Neuronal stem cell (in vitro differentiated cells): ENCODE measurements around the gene CYTH1.

Experiments used
- DNase-seq: peaks from one replicate; pipeline ENCODE4 v3.0.0-alpha.2; 2013; ENCODE audit warnings: low spot score
- H2AFZ ChIP-seq: one replicate; pipeline ENCODE4 v1.6.1; 2013; ENCODE audit warnings: mild to moderate bottlenecking, low read length, inconsistent platforms
- H2AK5ac ChIP-seq: 2 replicates; pipeline ENCODE4 v1.6.1; 2013; ENCODE audit warnings: low read depth, mild to moderate bottlenecking, inconsistent platforms, low read length, moderate library complexity, mixed read lengths
- H2BK120ac ChIP-seq: 2 replicates; pipeline ENCODE4 v1.6.1; 2013; ENCODE audit warnings: low read depth, mild to moderate bottlenecking, inconsistent platforms, low read length, moderate library complexity, mixed read lengths
- H2BK12ac ChIP-seq: one replicate; pipeline ENCODE4 v1.6.1; 2013; ENCODE audit warnings: low read length, inconsistent platforms
- H2BK15ac ChIP-seq: 2 replicates; pipeline ENCODE4 v1.6.1; 2013; ENCODE audit warnings: mild to moderate bottlenecking, low read length, inconsistent platforms, mixed read lengths
- H2BK5ac ChIP-seq: one replicate; pipeline ENCODE4 v1.6.1; 2013; ENCODE audit warnings: inconsistent platforms, mild to moderate bottlenecking, low read length, moderate library complexity
- H3K14ac ChIP-seq: one replicate; pipeline ENCODE4 v1.6.1; 2013; ENCODE audit warnings: low read length, inconsistent platforms
- H3K18ac ChIP-seq: 2 replicates; pipeline ENCODE4 v1.6.1; 2013; ENCODE audit warnings: low read length, inconsistent platforms
- H3K23ac ChIP-seq: 2 replicates; pipeline ENCODE4 v1.6.1; 2013; ENCODE audit warnings: low read depth, mild to moderate bottlenecking, mixed read lengths, low read length, inconsistent platforms; ENCODE audit not compliant: poor library complexity
- H3K27ac ChIP-seq: replicated peaks from 3 replicates; pipeline ENCODE4 v1.5.1; 2013; ENCODE audit warnings: low read length, inconsistent platforms
- H3K27me3 ChIP-seq, 3 experiments: 2 replicates each; pipeline ENCODE4 v1.6.1; 2013; ENCODE audit warnings: low read length in 3 of 3, mild to moderate bottlenecking in 2 of 3, inconsistent platforms in 1 of 3, low read depth in 1 of 3, mixed read lengths in 1 of 3, moderate library complexity in 1 of 3; ENCODE audit not compliant: control insufficient read depth in 3 of 3, insufficient read depth in 3 of 3
- H3K36me3 ChIP-seq, 2 donors: replicated peaks in 1 of 2; 2 replicates each; pipeline ENCODE4 v1.6.1; 2013; ENCODE audit warnings: low read length in 2 of 2; ENCODE audit not compliant: control insufficient read depth in 2 of 2, insufficient read depth in 2 of 2
- H3K4ac ChIP-seq: 2 replicates; pipeline ENCODE4 v1.6.1; 2013; ENCODE audit warnings: inconsistent platforms, mild to moderate bottlenecking, low read length, moderate library complexity
- H3K4me1 ChIP-seq, 2 donors: 1 replicate in 1 of 2; 2 replicates in 1 of 2; pipeline ENCODE4 v1.6.1; 2013; ENCODE audit warnings: low read length in 2 of 2, low read depth in 1 of 2; ENCODE audit not compliant: control insufficient read depth in 2 of 2, insufficient read depth in 1 of 2
- H3K4me2 ChIP-seq: one replicate; pipeline ENCODE4 v1.6.1; 2013; ENCODE audit warnings: mild to moderate bottlenecking, low read length, inconsistent platforms; ENCODE audit not compliant: insufficient read depth, poor library complexity, severe bottlenecking
- H3K4me3 ChIP-seq, 2 donors: 2 replicates each; pipeline ENCODE4 v1.5.1; 2013; ENCODE audit warnings: low read length in 2 of 2, mild to moderate bottlenecking in 2 of 2, inconsistent platforms in 1 of 2, moderate library complexity in 1 of 2
- H3K79me1 ChIP-seq: one replicate; pipeline ENCODE4 v1.6.1; 2013; ENCODE audit warnings: low read depth, mild to moderate bottlenecking, inconsistent platforms, low read length, moderate library complexity
- H3K9ac ChIP-seq: one replicate; pipeline ENCODE4 v1.6.1; 2013; ENCODE audit warnings: mild to moderate bottlenecking, low read depth, low read length, inconsistent platforms; ENCODE audit not compliant: poor library complexity
- H3K9me3 ChIP-seq, 2 donors: replicated peaks in 1 of 2; 2 replicates each; pipeline versions ENCODE3 to v1.6.1; 2013; ENCODE audit warnings: low read length in 2 of 2, mild to moderate bottlenecking in 2 of 2, inconsistent platforms in 1 of 2, low read depth in 1 of 2, mixed read lengths in 1 of 2, moderate library complexity in 1 of 2; ENCODE audit not compliant: control insufficient read depth in 2 of 2, insufficient read depth in 1 of 2
- H4K8ac ChIP-seq: one replicate; pipeline ENCODE4 v1.6.1; 2013; ENCODE audit warnings: low read depth, mild to moderate bottlenecking, inconsistent platforms, low read length, moderate library complexity
- H4K91ac ChIP-seq: one replicate; pipeline ENCODE4 v1.6.1; 2013; ENCODE audit warnings: low read length, low read depth, mild to moderate bottlenecking, inconsistent platforms; ENCODE audit not compliant: poor library complexity
- WGBS, 2 donors: extraction: QIAGEN DNeasy Blood & Tissue Kit; methylation state at CpG; one replicate each; pipeline ENCODE4 v1.1.7; 2013; ENCODE audit warnings: missing lambda C conversion rate in 2 of 2, mixed read lengths in 1 of 2; ENCODE audit not compliant: insufficient read length in 2 of 2, insufficient replicate concordance in 1 of 2; ENCODE audit errors: extremely low coverage in 2 of 2; 5-methylcytosine and 5-hydroxymethylcytosine counted together

CYTH1 gene

DNA sequence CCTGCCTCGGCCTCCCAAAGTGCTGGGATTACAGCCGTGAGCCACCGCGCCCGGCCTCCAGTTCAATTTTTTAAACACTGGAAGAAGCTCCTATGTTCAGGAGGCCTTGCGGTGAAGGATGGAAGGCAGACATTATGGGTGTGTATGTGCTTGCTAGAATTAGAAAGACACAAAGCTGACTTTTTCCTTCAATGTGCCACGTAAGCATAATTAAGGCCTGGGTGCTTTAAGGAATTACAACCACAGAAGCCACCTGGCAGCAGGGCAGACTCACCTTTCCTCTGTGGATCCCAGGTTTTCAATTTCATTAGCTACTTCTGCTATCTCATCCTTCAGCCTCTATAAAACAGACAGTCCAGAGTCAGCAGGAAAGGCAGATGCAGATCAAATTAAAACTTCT, 74.2 kb downstream of the CYTH1 start:
- Histone ChIP-seq H3K79me1 (no peaks in the 10 kb centered on the region), H2BK5ac (no peak overlapping the region), H3K9me3 (no peaks in the 10 kb centered on the region), H3K14ac (no peak overlapping the region), H3K4ac (no peak overlapping the region), H2AK5ac (no peak overlapping the region), H2BK120ac (no peak overlapping the region), H2BK15ac (no peak overlapping the region), H3K27me3 (no peaks in the 10 kb centered on the region), H2BK12ac (no peak overlapping the region), H3K4me1 (no peaks in the 10 kb centered on the region), H3K23ac (no peak overlapping the region), H3K4me3 (no peak overlapping the region), H4K8ac (no peak overlapping the region), H2AFZ (no peak overlapping the region), H4K91ac (no peak overlapping the region), H3K18ac (no peak overlapping the region), H3K4me2 (no peak overlapping the region), H3K9ac (no peak overlapping the region), H3K27ac (no peak overlapping the region), H3K36me3 (peaks cover 3 to 18% of the 10 kb centered on the region in 2 donors)
- WGBS, 2 donors: no CpG with 5 or more reads among the region's 7 CpGs
- DNase-seq: no peak

DNA sequence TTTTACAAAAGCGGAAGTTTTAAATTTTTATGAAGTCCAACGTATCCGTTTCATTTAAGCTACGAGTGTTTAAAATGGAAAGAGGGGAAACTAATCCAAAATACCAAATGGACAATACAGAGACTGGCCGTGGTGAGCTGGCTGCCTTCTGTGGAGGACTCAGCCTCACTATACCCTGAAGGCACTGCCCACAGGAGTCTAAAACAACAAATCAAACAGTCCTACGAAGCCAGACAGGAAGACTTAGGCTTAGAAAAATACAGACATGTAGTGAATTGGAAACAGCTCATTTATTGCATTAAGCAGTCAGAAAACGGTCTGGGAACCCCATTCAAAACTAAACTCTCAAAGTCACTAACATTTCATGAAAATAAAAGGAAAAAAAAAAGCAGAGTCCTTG, 75.1 kb downstream of the CYTH1 start:
- Histone ChIP-seq H3K14ac (no peak overlapping the region), H4K91ac (no peak overlapping the region), H3K27ac (no peak overlapping the region), H4K8ac (no peak overlapping the region), H3K4ac (no peak overlapping the region), H2BK120ac (no peak overlapping the region), H3K9me3 (no peaks in the 10 kb centered on the region), H2AK5ac (no peak overlapping the region), H2BK15ac (no peak overlapping the region), H2AFZ (no peak overlapping the region), H2BK12ac (no peak overlapping the region), H3K4me1 (no peaks in the 10 kb centered on the region), H3K4me2 (no peak overlapping the region), H2BK5ac (no peak overlapping the region), H3K36me3 (peaks cover 5 to 24% of the 10 kb centered on the region in 2 donors), H3K18ac (no peak overlapping the region), H3K9ac (no peak overlapping the region), H3K4me3 (no peak overlapping the region), H3K27me3 (no peaks in the 10 kb centered on the region), H3K23ac (no peak overlapping the region), H3K79me1 (no peaks in the 10 kb centered on the region)
- no peak for DNase-seq
- WGBS, 2 donors: no CpG with 5 or more reads among the region's 7 CpGs

DNA sequence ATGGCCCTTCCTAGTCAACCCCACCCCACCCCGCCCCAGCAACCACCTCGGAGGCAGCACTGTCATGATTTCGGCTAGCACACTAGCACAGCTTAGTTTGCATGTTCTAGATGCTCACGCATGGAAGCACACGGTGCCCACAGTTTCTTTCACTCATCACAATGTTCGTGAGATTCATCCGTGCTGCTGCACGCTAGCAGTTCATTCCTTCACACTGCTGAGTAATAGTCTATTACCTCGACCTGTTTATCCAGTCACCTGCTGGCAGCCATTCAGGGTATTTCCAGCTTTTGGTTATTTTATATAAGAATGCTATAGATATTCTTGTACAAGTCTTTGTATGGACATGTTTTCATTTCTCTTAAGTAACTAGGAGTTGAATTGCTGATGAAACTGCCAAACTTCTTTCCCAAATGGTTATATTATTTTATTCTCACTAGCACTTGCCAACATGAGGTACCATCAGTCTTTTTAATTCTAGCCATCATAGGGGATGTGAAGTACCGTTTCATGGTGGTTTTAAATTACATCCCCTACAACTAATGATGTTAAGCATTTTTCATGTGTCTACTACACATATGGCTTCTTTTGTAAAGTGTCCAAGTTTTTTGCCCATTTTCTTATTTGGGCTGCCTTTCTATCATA, 75.7 kb downstream of the CYTH1 start:
- Histone ChIP-seq H3K79me1 (no peaks in the 10 kb centered on the region), H3K4me3 (no peak overlapping the region), H2BK120ac (no peak overlapping the region), H3K18ac (no peak overlapping the region), H3K4me2 (no peak overlapping the region), H3K27me3 (no peaks in the 10 kb centered on the region), H3K9ac (no peak overlapping the region), H4K8ac (no peak overlapping the region), H2BK15ac (no peak overlapping the region), H4K91ac (no peak overlapping the region), H2AK5ac (no peak overlapping the region), H3K4ac (no peak overlapping the region), H3K36me3 (peaks cover 9 to 31% of the 10 kb centered on the region in 2 donors), H2AFZ (no peak overlapping the region), H3K14ac (no peak overlapping the region), H3K27ac (no peak overlapping the region), H3K9me3 (no peaks in the 10 kb centered on the region), H3K23ac (no peak overlapping the region), H3K4me1 (no peaks in the 10 kb centered on the region), H2BK12ac (no peak overlapping the region), H2BK5ac (no peak overlapping the region)
- no CpG with 5 or more reads among the region's 10 CpGs for WGBS, 2 donors
- DNase-seq: no peak

DNA sequence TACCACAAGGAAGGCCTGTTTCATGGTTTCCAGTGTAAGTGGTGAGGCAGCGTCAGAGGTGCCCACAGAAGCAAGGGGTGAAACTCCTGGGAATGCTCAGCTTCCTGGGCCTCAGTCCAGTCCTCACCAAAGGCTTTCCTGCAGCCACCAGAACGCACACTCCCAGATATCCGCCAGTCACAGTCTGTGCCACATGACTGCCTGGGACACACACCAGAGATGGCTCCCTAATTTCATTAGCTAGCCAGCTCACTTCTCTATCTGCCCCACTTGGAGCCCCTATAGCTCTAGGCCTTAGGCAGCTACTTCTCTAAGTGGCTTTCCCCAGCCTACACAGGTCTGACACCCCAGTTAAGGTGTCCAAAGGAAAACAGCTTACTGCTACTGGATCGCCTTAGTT, 77.0 kb downstream of the CYTH1 start:
- no peak overlapping the region for H2BK15ac ChIP-seq
- H2BK120ac ChIP-seq: no peak overlapping the region
- no peak overlapping the region for H3K4ac ChIP-seq
- no peaks in the 10 kb centered on the region for H3K27me3 ChIP-seq
- H3K79me1 ChIP-seq: no peaks in the 10 kb centered on the region
- no peak overlapping the region for H3K4me2 ChIP-seq
- DNase-seq: no peak
- H3K4me1 ChIP-seq: no peaks in the 10 kb centered on the region
- H3K27ac ChIP-seq: no peak overlapping the region
- no peak overlapping the region for H3K9ac ChIP-seq
- H4K91ac ChIP-seq: no peak overlapping the region
- no peak overlapping the region for H2BK12ac ChIP-seq
- WGBS, 2 donors: no CpG with 5 or more reads among the region's 4 CpGs
- H3K18ac ChIP-seq: no peak overlapping the region
- no peak overlapping the region for H2AK5ac ChIP-seq
- H2BK5ac ChIP-seq: no peak overlapping the region
- no peak overlapping the region for H4K8ac ChIP-seq
- H3K4me3 ChIP-seq: no peak overlapping the region
- H2AFZ ChIP-seq: no peak overlapping the region
- H3K36me3 ChIP-seq: peaks cover 9 to 41% of the 10 kb centered on the region in 2 donors
- no peaks in the 10 kb centered on the region for H3K9me3 ChIP-seq
- H3K14ac ChIP-seq: peak overlapping the region; percentile 22
- no peak overlapping the region for H3K23ac ChIP-seq
